RWPE2 (cell line): ENCODE data around the gene WBP2NL.
A peak's percentile ranks its signal among the peaks of the same experiment; 100 is the strongest.

ENCODE experiments used
- ATAC-seq: fragments of 200-7000 bp; cut with Tn5 transposase; 3 replicates; pipeline ENCODE4 v1.9.1; 2021; ENCODE audit warnings: low read depth
- DNase-seq: peaks from one replicate; pipeline ENCODE4 v3.0.0-alpha.2; 2020; ENCODE audit warnings: low spot score
- H3K27ac ChIP-seq: fragments of 450-650 bp; 2 replicates; pipeline ENCODE4 v1.5.1; 2017; ENCODE audit warnings: mild to moderate bottlenecking; ENCODE audit not compliant: poor library complexity, severe bottlenecking
- H3K27me3 ChIP-seq: fragments of 250-450 bp; sonication (Bioruptor Pico); 2 replicates; pipeline ENCODE4 v1.5.1; 2021; ENCODE audit warnings: mild to moderate bottlenecking, moderate library complexity; ENCODE audit not compliant: insufficient read depth, poor library complexity, severe bottlenecking
- H3K36me3 ChIP-seq: fragments of 250-450 bp; sonication (Bioruptor Pico); 2 replicates; pipeline ENCODE4 v1.5.1; 2020; ENCODE audit warnings: low read depth, mild to moderate bottlenecking, moderate library complexity
- H3K4me1 ChIP-seq: fragments of 250-450 bp; sonication (Bioruptor Pico); 2 replicates; pipeline ENCODE4 v1.5.1; 2021; ENCODE audit warnings: mild to moderate bottlenecking, moderate library complexity; ENCODE audit not compliant: insufficient read depth, poor library complexity, severe bottlenecking
- H3K4me3 ChIP-seq: fragments of 250-450 bp; sonication (Bioruptor Pico); 2 replicates; pipeline ENCODE4 v1.5.1; 2021; ENCODE audit warnings: mild to moderate bottlenecking, moderate library complexity; ENCODE audit not compliant: severe bottlenecking
- H3K9me3 ChIP-seq: fragments of 250-450 bp; sonication (Bioruptor Pico); 2 replicates; pipeline ENCODE4 v1.5.1; 2021; ENCODE audit warnings: mild to moderate bottlenecking, moderate library complexity; ENCODE audit not compliant: severe bottlenecking
- TF ChIP-seq, protein P1 (sequence below): fragments of 450-650 bp; IDR thresholded peaks from one replicate; pipeline ENCODE4 v1.5.1; 2017; ENCODE audit warnings: mild to moderate bottlenecking, moderate library complexity; ENCODE audit not compliant: poor library complexity, severe bottlenecking

Gene WBP2NL

DNA sequence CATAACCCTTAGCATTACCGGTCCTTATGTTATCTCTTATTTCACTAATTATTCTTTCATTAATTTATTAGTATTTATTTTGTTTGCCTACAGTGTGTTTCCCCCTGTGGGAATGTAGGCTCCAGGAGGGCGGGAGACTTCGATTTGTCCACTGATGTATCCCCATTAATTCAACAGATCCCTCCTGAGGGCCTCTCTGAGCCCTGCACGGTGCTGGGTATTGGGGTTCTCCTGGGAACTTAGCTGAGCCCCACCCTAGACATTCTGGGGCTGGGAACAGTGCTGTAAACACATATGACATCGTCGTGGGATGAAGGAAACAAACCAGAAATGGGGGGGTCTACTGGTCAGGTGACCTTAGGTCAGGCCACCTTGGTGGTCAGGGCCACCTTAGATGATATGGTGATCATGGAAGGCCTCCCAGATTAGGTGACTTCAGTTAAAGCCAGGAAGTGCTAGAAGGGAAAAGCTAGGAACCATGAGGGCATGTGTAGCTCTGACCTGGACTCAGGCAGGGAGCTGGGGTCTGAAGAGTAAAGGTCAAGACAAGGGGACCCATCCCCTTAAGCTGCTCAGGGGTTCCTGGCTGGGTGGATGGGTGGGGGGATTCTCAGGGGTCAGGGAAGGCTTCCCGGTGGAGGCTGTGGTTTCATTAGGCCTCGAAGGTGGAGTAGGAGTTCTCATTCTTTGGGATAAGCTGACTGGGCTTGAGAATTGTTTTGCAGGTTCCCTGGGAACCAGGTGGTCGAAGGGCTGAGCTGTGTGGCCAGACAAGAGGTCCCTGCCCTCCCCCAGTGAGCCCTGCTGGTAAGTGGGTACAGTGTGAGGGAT lies 76.5 kb downstream of the WBP2NL start:
- H3K4me3 ChIP-seq: peak overlapping the region; percentile 36
- H3K27me3 ChIP-seq: no peaks in the 10 kb centered on the region
- no peaks in the 10 kb centered on the region for H3K9me3 ChIP-seq
- H3K4me1 ChIP-seq: peaks cover 5% of the 10 kb centered on the region
- H3K27ac ChIP-seq: no peak overlapping the region
- no peaks in the 10 kb centered on the region for H3K36me3 ChIP-seq
- DNase-seq (no peak), ATAC-seq (no peak)
- TF ChIP-seq, protein P1, sequence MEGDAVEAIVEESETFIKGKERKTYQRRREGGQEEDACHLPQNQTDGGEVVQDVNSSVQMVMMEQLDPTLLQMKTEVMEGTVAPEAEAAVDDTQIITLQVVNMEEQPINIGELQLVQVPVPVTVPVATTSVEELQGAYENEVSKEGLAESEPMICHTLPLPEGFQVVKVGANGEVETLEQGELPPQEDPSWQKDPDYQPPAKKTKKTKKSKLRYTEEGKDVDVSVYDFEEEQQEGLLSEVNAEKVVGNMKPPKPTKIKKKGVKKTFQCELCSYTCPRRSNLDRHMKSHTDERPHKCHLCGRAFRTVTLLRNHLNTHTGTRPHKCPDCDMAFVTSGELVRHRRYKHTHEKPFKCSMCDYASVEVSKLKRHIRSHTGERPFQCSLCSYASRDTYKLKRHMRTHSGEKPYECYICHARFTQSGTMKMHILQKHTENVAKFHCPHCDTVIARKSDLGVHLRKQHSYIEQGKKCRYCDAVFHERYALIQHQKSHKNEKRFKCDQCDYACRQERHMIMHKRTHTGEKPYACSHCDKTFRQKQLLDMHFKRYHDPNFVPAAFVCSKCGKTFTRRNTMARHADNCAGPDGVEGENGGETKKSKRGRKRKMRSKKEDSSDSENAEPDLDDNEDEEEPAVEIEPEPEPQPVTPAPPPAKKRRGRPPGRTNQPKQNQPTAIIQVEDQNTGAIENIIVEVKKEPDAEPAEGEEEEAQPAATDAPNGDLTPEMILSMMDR: no peak

DNA sequence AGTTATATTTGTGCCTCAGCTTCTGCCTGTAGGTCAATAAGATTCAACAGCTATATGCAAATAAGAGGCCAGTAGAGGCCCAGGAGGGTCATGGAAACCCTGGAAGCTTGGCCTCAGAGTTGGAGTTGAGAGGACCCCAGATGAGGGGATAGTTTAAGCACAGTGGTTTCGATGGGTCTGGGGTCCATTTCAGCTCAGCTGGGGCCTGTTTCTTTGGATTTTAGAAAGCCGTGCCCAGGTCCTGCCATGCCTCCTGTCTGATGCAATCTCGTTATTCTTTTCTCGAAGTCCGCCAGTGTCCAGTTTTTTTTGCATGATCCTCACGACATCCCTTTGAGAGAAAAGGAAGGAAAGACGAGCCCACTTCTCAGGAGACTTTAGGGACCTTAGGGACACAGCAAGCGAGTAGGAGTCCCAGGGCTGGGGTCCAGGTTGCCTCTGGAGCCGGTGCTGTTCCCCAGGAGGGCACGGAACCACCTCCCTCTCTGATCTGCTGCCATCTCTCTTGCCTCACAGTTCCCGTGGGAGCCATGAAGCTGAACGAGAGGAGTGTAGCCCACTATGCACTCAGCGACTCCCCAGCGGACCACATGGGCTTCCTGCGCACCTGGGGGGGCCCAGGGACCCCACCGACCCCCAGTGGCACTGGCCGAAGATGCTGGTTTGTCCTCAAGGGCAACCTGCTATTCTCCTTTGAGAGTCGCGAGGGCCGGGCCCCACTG lies 78.3 kb downstream of the WBP2NL start:
- no peak overlapping the region for H3K4me3 ChIP-seq
- DNase-seq: no peak

DNA sequence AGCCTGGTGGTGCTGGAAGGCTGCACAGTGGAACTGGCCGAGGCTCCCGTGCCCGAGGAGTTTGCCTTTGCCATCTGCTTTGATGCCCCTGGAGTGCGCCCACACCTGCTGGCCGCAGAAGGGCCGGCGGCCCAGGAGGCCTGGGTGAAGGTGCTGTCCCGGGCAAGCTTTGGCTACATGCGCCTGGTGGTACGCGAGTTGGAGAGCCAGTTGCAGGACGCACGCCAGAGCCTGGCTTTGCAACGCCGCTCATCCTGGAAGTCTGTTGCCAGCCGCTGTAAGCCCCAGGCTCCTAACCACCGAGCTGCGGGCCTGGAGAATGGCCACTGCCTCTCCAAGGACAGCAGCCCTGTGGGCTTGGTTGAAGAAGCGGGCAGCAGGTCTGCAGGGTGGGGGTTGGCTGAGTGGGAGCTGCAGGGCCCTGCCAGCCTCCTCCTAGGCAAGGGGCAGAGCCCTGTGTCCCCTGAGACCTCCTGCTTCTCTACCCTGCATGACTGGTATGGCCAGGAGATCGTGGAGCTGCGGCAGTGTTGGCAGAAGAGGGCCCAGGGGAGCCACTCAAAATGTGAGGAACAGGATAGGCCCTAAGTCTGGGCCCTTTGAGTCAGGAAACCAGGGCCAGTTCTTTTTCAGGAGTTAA lies 79.0 kb downstream of the WBP2NL start:
- Histone ChIP-seq H3K36me3 (peaks cover 3% of the 10 kb centered on the region; the same call in 1 of the 2 replicates), H3K4me1 (no peaks in the 10 kb centered on the region), H3K27me3 (no peaks in the 10 kb centered on the region), H3K9me3 (no peaks in the 10 kb centered on the region), H3K27ac (no peak overlapping the region), H3K4me3 (no peak overlapping the region)
- no peak for DNase-seq
- TF ChIP-seq, protein P1: no peak
- ATAC-seq: no peak

More for the DNA sequence above, 78.3 kb downstream of the WBP2NL start:
- H3K4me1 ChIP-seq: no peaks in the 10 kb centered on the region
- H3K9me3 ChIP-seq: no peaks in the 10 kb centered on the region
- no peak for ATAC-seq
- no peak overlapping the region for H3K27ac ChIP-seq
- H3K36me3 ChIP-seq: no peaks in the 10 kb centered on the region
- TF ChIP-seq, protein P1: no peak
- no peaks in the 10 kb centered on the region for H3K27me3 ChIP-seq
